ENCODE measurements around the gene SLC25A19.
A peak's percentile ranks its signal among the peaks of the same experiment; 100 is the strongest.
"Not testable (repeated sequence)": the region's sequence is repeated elsewhere in the genome, so short reads cannot be mapped to it uniquely, and the experiment has no call there.

Gene SLC25A19

DNA sequence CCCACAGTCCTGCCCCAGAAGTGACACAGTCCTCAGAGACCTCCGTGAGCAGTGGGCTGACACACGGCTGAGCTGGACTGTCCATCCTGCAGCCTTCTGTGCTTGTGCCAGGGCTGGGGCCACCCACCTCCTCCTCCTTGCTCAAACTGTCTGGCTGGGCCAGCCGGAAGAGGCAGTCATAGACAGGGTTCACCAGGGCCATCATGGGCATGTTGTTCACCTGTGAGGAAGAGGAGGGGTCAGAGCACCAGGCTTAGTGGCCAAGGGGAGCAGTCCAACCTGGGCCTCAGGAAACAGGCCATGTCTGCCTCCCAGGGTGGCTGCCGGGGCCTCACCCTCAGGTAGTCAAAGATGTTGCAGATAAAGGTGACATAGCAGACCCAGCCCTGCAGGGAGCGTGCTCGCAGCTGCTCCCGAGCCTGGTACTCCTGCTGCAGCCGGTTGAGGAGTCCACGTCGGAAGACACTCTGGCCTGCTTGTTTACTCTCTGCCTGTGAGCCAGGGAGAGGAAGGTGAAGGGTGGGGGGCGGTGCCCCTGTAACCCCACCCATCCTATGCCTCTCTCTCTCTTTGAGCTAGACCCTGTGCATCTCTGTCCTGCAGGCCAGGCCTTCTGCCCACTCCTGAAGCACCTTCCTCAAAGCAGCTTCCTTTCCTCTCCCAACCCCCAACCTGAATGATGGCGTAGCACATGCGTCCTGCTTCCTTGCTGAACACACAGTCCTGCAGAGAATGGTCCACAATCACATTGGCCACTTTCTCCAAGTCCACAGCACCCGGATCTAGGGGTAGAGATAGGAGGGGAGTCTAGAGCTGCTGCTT lies 21.6 kb downstream of the SLC25A19 start:
- peak; percentile 83 for DNase-seq (ENCODE audit: low read depth, low spot score)

DNA sequence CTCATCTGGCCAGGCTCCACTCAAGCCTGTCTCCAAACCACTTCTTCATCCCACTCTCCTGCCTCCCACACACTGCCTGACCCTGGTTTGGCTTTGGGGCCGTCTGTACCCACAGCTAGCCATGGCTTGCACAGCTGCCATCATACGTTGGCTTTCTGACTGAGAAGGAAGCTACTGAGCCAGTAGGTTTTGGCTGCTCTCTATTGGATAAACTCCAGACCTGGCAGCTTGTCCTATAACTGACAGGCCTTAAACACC lies 22.2 kb downstream of the SLC25A19 start:
- DNase-seq (ENCODE audit: low read depth, low spot score): no peak

DNA sequence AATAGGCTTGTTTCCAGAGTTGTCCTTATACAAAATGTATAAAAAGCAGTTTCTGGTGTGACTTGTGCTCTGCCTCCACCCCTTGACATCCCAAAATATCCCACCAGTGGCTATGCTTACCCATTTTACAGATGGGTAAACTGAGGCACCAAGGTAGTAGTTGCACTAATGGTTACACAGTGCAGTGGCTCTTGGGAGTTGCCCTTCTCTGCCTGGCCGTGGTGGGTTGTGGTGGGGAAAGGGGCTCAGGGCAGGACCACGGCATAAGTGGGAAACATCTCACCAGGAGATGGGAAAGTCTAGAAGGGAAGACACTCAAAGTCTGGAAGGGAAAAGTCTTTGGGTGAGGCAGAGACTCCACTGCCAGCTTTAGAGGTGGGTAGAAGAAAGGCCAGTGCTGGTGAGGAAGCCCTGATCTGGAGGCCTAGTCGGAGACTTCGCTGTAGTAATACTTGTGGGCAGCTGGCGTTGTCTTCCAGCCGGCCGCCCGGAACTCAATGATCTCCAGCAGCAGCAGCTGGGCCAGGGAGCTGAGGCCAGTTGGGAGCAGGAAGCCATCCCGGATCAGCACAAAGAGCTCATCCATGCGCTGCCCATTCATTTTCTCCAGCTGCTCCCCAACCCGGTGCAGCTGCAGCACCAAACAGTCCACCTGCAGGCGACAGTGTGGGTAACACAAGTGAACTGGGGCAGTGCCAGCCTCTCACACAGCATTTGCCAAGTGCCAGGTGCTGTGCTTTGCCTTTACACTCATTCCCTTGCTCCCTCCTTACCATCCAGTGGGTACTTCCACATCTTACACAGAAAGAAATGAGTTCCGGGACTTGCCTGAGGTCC lies 22.7 kb downstream of the SLC25A19 start:
- DNase-seq (ENCODE audit: low read depth, low spot score): no peak

DNA sequence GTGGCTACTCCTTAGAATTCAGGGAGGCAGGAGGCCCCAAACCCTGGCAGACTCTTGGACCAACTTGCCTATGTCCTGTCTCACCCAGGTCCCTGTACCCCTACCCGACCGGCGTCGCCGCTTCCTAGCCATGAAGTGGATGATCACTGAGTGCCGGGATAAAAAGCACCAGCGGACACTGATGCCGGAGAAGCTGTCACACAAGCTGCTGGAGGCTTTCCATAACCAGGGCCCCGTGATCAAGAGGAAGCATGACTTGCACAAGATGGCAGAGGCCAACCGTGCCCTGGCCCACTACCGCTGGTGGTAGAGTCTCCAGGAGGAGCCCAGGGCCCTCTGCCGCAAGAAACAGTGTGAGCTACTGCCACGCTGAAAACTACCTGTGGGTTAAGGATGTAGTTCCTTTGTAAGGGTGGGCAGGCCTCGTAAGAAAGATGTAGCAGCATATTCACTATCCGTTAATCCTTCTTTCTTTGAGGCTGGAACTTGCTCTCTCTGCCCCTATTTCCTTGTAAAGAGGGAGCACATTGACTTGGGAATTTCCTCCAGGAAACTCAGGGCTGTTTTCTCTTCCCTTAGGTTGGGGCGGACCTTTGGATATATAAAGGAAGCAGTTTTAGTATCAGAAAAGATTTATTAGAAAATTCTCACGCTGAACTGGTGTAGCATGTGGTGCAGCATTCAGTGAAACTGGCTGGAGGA lies 23.5 kb downstream of the SLC25A19 start:
- no peak for DNase-seq (ENCODE audit: low read depth, low spot score)

GRCh38 chr17:75263055-75263454 lies 26.2 kb downstream of the SLC25A19 start:
- no peak for DNase-seq (ENCODE audit: low read depth, low spot score)

- DNase-seq (ENCODE audit: low read depth, low spot score): peak; percentile 68
Measured at GRCh38 chr17:75262112-75262606, 27.1 kb downstream of the SLC25A19 start.

DNA sequence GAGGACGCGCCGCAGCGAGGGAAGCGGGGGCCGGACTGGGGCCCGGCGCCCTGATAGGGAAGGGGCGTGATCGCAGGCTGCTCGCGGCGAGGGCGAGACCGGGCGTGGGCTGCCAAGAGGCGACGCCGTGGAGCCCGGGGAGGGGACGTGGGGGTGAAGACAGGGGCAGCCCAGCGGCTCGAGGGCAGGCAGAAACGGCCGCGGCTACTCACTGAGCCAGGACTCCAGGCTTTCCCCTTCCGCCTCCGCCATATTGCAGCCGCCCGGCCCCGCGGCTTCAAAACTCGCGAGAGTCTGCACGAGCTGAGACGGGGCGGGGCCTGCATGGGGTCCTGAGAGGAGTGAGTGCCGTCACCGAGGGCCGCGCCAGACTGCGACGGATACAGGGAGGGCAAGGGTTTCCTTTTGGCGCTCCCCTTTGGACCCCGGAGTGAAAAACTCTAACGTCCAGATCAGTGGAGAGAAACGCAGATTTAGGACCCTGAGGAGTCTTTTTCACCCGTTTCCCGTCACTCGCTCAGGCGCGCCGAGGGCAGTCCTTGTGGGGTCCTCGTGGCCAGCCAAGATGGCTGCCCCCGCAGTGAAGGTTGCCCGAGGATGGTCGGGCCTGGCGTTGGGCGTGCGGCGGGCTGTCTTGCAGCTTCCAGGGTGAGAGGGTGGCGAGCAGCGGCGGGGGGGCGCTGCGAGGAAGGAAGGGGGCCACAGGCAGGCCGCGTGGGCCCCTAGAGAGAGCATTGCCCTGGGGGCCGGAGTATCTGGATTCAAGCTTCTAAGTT lies 27.7 kb downstream of the SLC25A19 start, which contains the start of the genes GGA3 and MRPS7:
Gene GGA3 (minus strand): TSS at position 271 of the 776 bp plus-strand sequence. CDS start 19 bp downstream, at position 252.
Gene MRPS7 (plus strand): TSS at position 544 of the 776 bp plus-strand sequence. CDS start 22 bp downstream, at position 566.
- peak; percentile 95 for DNase-seq (ENCODE audit: low read depth, low spot score)

- no peak for DNase-seq (ENCODE audit: low read depth, low spot score)
Measured at GRCh38 chr17:75260641-75261335, 28.4 kb downstream of the SLC25A19 start.

- not testable (repeated sequence) for DNase-seq (ENCODE audit: low read depth, low spot score)
Measured at GRCh38 chr17:75257228-75257627, 32.0 kb downstream of the SLC25A19 start.

- DNase-seq (ENCODE audit: low read depth, low spot score): not testable (repeated sequence)
Measured at GRCh38 chr17:75255954-75256698, 33.1 kb downstream of the SLC25A19 start.

GRCh38 chr17:75252039-75252816 lies 37.0 kb downstream of the SLC25A19 start:
- DNase-seq (ENCODE audit: low read depth, low spot score): no peak

- DNase-seq (ENCODE audit: low read depth, low spot score): peak; percentile 37
Measured at GRCh38 chr17:75250009-75250471, 39.2 kb downstream of the SLC25A19 start.

DNA sequence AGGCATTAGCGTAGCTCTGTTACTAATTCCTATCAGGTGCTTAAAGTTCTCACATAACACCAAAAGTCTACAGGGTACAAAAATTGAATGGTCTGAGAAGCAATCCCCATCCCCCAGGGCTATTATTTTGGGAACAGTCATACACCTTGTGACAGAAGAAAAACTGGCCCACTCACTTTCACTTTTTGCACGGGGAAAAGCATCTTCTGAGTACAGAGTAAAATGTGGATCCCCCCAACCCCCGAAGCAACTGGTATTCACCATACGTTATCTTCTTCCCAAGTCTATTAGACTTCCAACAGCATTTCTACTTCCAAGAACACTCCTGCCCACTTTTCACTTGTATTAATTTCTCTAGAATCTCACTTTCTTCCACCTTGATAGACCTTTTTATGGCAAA lies 39.7 kb downstream of the SLC25A19 start:
- no peak for DNase-seq (ENCODE audit: low read depth, low spot score)

GRCh38 chr17:75246404-75246803 lies 42.8 kb downstream of the SLC25A19 start:
- peak; percentile 75 for DNase-seq (ENCODE audit: low read depth, low spot score)

DNA sequence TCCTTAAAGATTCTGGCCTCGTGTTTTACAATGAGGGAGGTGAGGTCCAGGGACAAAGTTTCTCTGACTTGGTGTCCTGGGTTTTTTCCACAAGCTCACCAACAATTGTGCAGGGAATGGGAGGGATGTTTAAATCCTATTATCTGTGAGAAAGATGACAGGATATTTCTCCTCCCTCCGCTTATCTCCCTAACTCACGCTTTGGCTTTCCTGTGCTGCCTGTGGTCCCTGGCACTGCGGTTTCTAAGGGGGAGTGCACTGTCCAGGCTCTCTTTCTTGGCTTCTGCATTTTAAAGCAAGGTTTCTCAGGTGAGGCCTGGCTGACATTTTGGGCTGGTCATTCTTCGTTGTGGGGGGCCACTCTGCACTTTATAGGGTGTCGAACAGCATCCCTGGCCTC lies 44.2 kb downstream of the SLC25A19 start:
- DNase-seq (ENCODE audit: low read depth, low spot score): no peak

DNA sequence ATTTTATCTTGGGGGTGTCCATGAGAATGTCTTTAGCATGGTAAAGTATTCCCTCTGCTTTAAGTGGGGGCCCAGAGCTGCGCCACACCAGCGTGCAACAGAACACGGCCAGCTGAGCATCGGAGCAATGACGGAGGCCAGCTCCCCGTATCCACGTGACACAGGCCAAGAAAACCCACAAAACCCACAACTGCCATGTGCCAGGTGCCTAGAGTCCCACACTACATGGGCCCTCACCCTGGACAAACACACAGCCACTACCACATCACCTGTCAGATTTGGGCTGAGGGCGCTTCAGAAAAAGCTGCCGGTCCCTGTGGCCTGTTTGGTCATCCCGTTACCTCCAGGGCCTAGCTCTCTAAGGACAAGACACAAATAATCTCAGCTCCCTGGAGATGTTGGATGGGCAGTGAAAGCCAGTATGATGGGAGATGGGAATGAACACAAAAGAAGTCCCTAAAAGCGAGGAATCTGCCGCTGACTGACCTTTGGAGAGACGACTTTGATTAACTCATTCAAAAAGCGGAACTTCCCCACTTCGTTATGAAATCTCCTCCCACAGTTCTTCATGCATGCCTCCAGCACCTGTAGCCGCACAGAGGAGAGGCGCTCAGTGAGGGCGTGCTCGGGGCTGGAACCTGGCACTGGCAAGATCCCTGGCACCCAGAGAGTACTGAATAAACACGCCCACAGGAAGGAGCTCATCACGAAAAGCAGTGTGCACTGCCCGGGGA lies 44.9 kb downstream of the SLC25A19 start:
- DNase-seq (ENCODE audit: low read depth, low spot score): no peak

DNA sequence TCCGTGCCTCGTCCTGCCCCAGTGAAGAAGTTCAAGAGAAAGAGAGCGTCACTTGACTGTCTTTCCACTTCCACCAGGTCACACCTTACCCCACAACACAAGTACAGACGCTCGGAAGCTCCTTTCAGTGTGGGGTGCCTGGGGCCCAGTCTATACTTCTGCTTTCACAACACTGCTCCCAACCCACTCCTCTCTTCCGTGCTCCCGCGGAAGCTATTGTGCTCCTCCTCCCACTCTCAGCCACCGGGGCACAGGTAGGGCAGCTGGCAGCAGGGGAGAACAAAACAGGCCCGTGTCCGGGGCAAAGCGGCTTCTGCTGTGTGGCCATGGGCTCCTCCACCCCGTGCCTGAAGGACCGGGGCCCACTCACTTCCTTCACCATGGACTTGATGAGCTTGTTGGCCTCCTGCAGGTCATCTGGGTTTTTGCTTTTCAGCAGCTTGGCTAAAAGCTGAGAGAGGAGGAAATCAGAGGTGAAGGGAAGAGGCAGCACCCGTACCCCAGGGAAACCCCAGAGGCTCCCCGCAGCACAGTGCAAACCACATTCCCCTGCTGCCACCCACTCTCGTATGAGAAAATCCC lies 46.7 kb downstream of the SLC25A19 start:
- DNase-seq (ENCODE audit: low read depth, low spot score): no peak

DNA sequence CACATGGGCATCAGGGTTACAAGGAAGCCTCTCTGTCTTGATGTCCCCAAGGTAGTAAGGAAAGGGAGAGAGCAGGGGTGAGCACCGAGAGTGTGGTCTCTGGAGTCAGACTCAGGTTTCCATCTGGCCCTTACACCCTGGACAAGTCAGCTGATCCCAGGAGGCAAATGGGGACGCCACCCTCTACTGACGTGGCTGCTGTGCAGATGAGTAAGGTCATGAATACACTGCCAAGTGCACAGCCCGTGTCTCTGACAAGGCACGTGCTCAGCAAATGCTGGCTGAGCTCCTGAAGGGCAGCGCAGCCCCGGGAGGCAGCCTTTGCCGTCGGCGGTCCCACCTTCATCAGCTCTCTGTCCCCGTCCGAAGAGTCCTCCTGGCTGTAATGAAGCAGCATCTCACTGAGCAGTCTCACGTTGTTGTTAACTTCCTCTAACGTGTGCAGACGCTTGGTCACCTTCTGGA lies 47.2 kb downstream of the SLC25A19 start:
- DNase-seq (ENCODE audit: low read depth, low spot score): no peak
